Measurements from ENCODE around the gene PRKN.

The PRKN gene

GRCh38 chr6:161924516-161925116 lies 803.0 kb downstream of the PRKN start:
- H3K27ac ChIP-seq (ENCODE audit: low read length, poor library complexity, severe bottlenecking), result no peak overlapping the region
- no peak overlapping the region for H3K4me3 ChIP-seq (ENCODE audit: insufficient read depth in 1 of 2, low read depth in 1 of 2, low read length in 2 of 2)
- no peak overlapping the region for H3K4me2 ChIP-seq (ENCODE audit: low read length, poor library complexity, severe bottlenecking)
- H3K9ac ChIP-seq (ENCODE audit: low read length), result no peak overlapping the region
- no peaks in the 10 kb centered on the region for H3K79me1 ChIP-seq (replicated peaks; ENCODE audit: low read length, poor library complexity, severe bottlenecking)
- H3K27me3 ChIP-seq (ENCODE audit: control insufficient read depth in 1 of 2, insufficient read depth in 1 of 2, low read length in 2 of 2), result no peaks in the 10 kb centered on the region
- H3K9me3 ChIP-seq (ENCODE audit: control insufficient read depth, low read length), result no peaks in the 10 kb centered on the region
- peak; percentile 55 for DNase-seq
- H3K4ac ChIP-seq (ENCODE audit: low read depth in 1 of 2, low read length in 2 of 2), result no peak overlapping the region
- H2BK15ac ChIP-seq (ENCODE audit: low read depth, poor library complexity, severe bottlenecking), result no peak overlapping the region
- H3K36me3 ChIP-seq (ENCODE audit: control insufficient read depth in 1 of 2, insufficient read depth in 2 of 2, low read depth in 1 of 2, low read length in 2 of 2), result no peaks in the 10 kb centered on the region
- H4K91ac ChIP-seq (ENCODE audit: low read length), result no peak overlapping the region
- H3K4me1 ChIP-seq (ENCODE audit: control insufficient read depth, insufficient read depth, low read depth, low read length), result peaks cover 4% of the 10 kb centered on the region
- H2BK120ac ChIP-seq (ENCODE audit: low read depth, low read length), result no peak overlapping the region
- H3K18ac ChIP-seq (ENCODE audit: low read depth in 1 of 2, low read length in 2 of 2), result no peak overlapping the region
- WGBS, result 48% methylated on average over 4 of the region's 5 CpGs
- H3K14ac ChIP-seq (ENCODE audit: low read length in 2 of 2), result no peak overlapping the region
- no peak overlapping the region for H2BK12ac ChIP-seq (ENCODE audit: low read length in 2 of 2)
- H3K23ac ChIP-seq (ENCODE audit: low read length in 2 of 2), result no peak overlapping the region
- no peak overlapping the region for H2AK5ac ChIP-seq (ENCODE audit: low read length, severe bottlenecking)
- no peak overlapping the region for H4K8ac ChIP-seq (ENCODE audit: low read length)
- H2BK5ac ChIP-seq (ENCODE audit: low read depth, low read length, poor library complexity, severe bottlenecking), result no peak overlapping the region
- H2AFZ ChIP-seq (ENCODE audit: low read depth, low read length), result no peak overlapping the region

GRCh38 chr6:161922631-161923119 lies 804.9 kb downstream of the PRKN start:
- Histone ChIP-seq H3K23ac (ENCODE audit: low read length in 2 of 2) (no peak overlapping the region), H2AFZ (ENCODE audit: low read depth, low read length) (no peak overlapping the region), H4K91ac (ENCODE audit: low read length) (no peak overlapping the region), H3K27me3 (ENCODE audit: control insufficient read depth in 1 of 2, insufficient read depth in 1 of 2, low read length in 2 of 2) (no peaks in the 10 kb centered on the region), H3K9ac (ENCODE audit: low read length) (no peak overlapping the region), H4K8ac (ENCODE audit: low read length) (peak overlapping the region; percentile 27), H2AK5ac (ENCODE audit: low read length, severe bottlenecking) (no peak overlapping the region), H3K4me1 (ENCODE audit: control insufficient read depth, insufficient read depth, low read depth, low read length) (peaks cover 4% of the 10 kb centered on the region), H3K18ac (ENCODE audit: low read depth in 1 of 2, low read length in 2 of 2) (peak overlapping the region in 1 of 2 experiments; percentile 66), H3K4me2 (ENCODE audit: low read length, poor library complexity, severe bottlenecking) (peak overlapping the region; percentile 7), H3K27ac (ENCODE audit: low read length, poor library complexity, severe bottlenecking) (no peak overlapping the region), H3K4me3 (ENCODE audit: insufficient read depth in 1 of 2, low read depth in 1 of 2, low read length in 2 of 2) (no peak overlapping the region), H3K4ac (ENCODE audit: low read depth in 1 of 2, low read length in 2 of 2) (peak overlapping the region in 1 of 2 experiments; percentile 4), H2BK120ac (ENCODE audit: low read depth, low read length) (no peak overlapping the region), H2BK15ac (ENCODE audit: low read depth, poor library complexity, severe bottlenecking) (no peak overlapping the region), H2BK12ac (ENCODE audit: low read length in 2 of 2) (peak overlapping the region in 1 of 2 experiments; percentile 42), H3K36me3 (ENCODE audit: control insufficient read depth in 1 of 2, insufficient read depth in 2 of 2, low read depth in 1 of 2, low read length in 2 of 2) (no peaks in the 10 kb centered on the region), H2BK5ac (ENCODE audit: low read depth, low read length, poor library complexity, severe bottlenecking) (no peak overlapping the region), H3K14ac (ENCODE audit: low read length in 2 of 2) (peak overlapping the region in 1 of 2 experiments; percentile 55), H3K9me3 (ENCODE audit: control insufficient read depth, low read length) (no peaks in the 10 kb centered on the region), H3K79me1 (replicated peaks; ENCODE audit: low read length, poor library complexity, severe bottlenecking) (no peaks in the 10 kb centered on the region)
- DNase-seq, result peak; percentile 94
- WGBS, result 0% methylated on average over 1 of the region's 1 CpG

- Histone ChIP-seq H2BK12ac (ENCODE audit: low read length in 2 of 2) (peak overlapping the region in 1 of 2 experiments; percentile 56), H3K4me3 (ENCODE audit: insufficient read depth in 1 of 2, low read depth in 1 of 2, low read length in 2 of 2) (no peak overlapping the region), H3K4ac (ENCODE audit: low read depth in 1 of 2, low read length in 2 of 2) (no peak overlapping the region), H3K79me1 (replicated peaks; ENCODE audit: low read length, poor library complexity, severe bottlenecking) (no peaks in the 10 kb centered on the region), H2BK15ac (ENCODE audit: low read depth, poor library complexity, severe bottlenecking) (no peak overlapping the region), H3K36me3 (ENCODE audit: control insufficient read depth in 1 of 2, insufficient read depth in 2 of 2, low read depth in 1 of 2, low read length in 2 of 2) (no peaks in the 10 kb centered on the region), H3K9me3 (ENCODE audit: control insufficient read depth, low read length) (no peaks in the 10 kb centered on the region), H4K8ac (ENCODE audit: low read length) (no peak overlapping the region), H2AFZ (ENCODE audit: low read depth, low read length) (no peak overlapping the region), H4K91ac (ENCODE audit: low read length) (no peak overlapping the region), H3K23ac (ENCODE audit: low read length in 2 of 2) (no peak overlapping the region), H3K4me2 (ENCODE audit: low read length, poor library complexity, severe bottlenecking) (no peak overlapping the region), H2BK5ac (ENCODE audit: low read depth, low read length, poor library complexity, severe bottlenecking) (no peak overlapping the region), H3K4me1 (ENCODE audit: control insufficient read depth, insufficient read depth, low read depth, low read length) (peaks cover 4% of the 10 kb centered on the region), H3K9ac (ENCODE audit: low read length) (no peak overlapping the region), H3K18ac (ENCODE audit: low read depth in 1 of 2, low read length in 2 of 2) (no peak overlapping the region), H2BK120ac (ENCODE audit: low read depth, low read length) (no peak overlapping the region), H3K14ac (ENCODE audit: low read length in 2 of 2) (no peak overlapping the region), H2AK5ac (ENCODE audit: low read length, severe bottlenecking) (no peak overlapping the region), H3K27me3 (ENCODE audit: control insufficient read depth in 1 of 2, insufficient read depth in 1 of 2, low read length in 2 of 2) (no peaks in the 10 kb centered on the region), H3K27ac (ENCODE audit: low read length, poor library complexity, severe bottlenecking) (no peak overlapping the region)
- WGBS, result 86% methylated on average over 2 of the region's 3 CpGs
- peak; percentile 70 for DNase-seq
Observed at GRCh38 chr6:161921602-161922395, 805.8 kb downstream of the PRKN start.

GRCh38 chr6:161919691-161920090 lies 807.9 kb downstream of the PRKN start:
- no peaks in the 10 kb centered on the region for H3K9me3 ChIP-seq (ENCODE audit: control insufficient read depth, low read length)
- no peak overlapping the region for H4K8ac ChIP-seq (ENCODE audit: low read length)
- no peak overlapping the region for H3K9ac ChIP-seq (ENCODE audit: low read length)
- H2BK5ac ChIP-seq (ENCODE audit: low read depth, low read length, poor library complexity, severe bottlenecking), result no peak overlapping the region
- WGBS, result 50% methylated on average over 2 of the region's 2 CpGs
- no peaks in the 10 kb centered on the region for H3K79me1 ChIP-seq (replicated peaks; ENCODE audit: low read length, poor library complexity, severe bottlenecking)
- H2AK5ac ChIP-seq (ENCODE audit: low read length, severe bottlenecking), result no peak overlapping the region
- no peak overlapping the region for H3K14ac ChIP-seq (ENCODE audit: low read length in 2 of 2)
- H4K91ac ChIP-seq (ENCODE audit: low read length), result no peak overlapping the region
- H3K4me1 ChIP-seq (ENCODE audit: control insufficient read depth, insufficient read depth, low read depth, low read length), result peaks cover 3% of the 10 kb centered on the region
- no peaks in the 10 kb centered on the region for H3K27me3 ChIP-seq (ENCODE audit: control insufficient read depth in 1 of 2, insufficient read depth in 1 of 2, low read length in 2 of 2)
- no peak overlapping the region for H3K18ac ChIP-seq (ENCODE audit: low read depth in 1 of 2, low read length in 2 of 2)
- no peaks in the 10 kb centered on the region for H3K36me3 ChIP-seq (ENCODE audit: control insufficient read depth in 1 of 2, insufficient read depth in 2 of 2, low read depth in 1 of 2, low read length in 2 of 2)
- H2BK12ac ChIP-seq (ENCODE audit: low read length in 2 of 2), result no peak overlapping the region
- no peak for DNase-seq
- no peak overlapping the region for H2BK120ac ChIP-seq (ENCODE audit: low read depth, low read length)
- H3K27ac ChIP-seq (ENCODE audit: low read length, poor library complexity, severe bottlenecking), result no peak overlapping the region
- H3K4ac ChIP-seq (ENCODE audit: low read depth in 1 of 2, low read length in 2 of 2), result no peak overlapping the region
- no peak overlapping the region for H2AFZ ChIP-seq (ENCODE audit: low read depth, low read length)
- no peak overlapping the region for H3K23ac ChIP-seq (ENCODE audit: low read length in 2 of 2)
- H3K4me3 ChIP-seq (ENCODE audit: insufficient read depth in 1 of 2, low read depth in 1 of 2, low read length in 2 of 2), result no peak overlapping the region
- H2BK15ac ChIP-seq (ENCODE audit: low read depth, poor library complexity, severe bottlenecking), result no peak overlapping the region
- no peak overlapping the region for H3K4me2 ChIP-seq (ENCODE audit: low read length, poor library complexity, severe bottlenecking)
